ENCODE measurements around the gene LRRIQ1. TPM values are rescaled to one million over a fixed set of nuclear protein-coding genes. Genes with fewer than 3 reads are reported as not detected.

Gene LRRIQ1
- total RNA-seq, 2 experiments from 2014 or later, result not detected

DNA sequence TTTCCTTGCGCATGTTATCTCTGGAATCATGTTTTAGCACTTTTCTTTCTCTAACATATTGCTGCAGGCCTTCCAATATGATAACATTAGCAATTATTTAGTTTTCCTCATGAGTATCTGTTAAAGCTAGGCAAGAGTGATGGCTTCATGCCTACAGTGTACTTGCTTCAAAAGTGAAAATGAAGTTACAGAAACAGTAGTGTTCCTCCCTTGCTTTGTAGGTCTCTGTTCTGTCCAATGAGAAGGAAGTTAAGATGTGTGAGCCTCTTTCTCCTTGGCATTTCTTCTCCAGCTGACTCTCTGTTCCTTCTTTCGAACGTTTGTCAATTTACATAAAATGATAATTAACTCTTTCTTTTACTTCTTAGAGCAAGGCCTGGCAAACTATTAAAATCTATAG, 22.2 kb downstream of the LRRIQ1 start:
- POLR2A ChIA-PET, result no interaction called here
- CTCF ChIA-PET, result no interaction called here

DNA sequence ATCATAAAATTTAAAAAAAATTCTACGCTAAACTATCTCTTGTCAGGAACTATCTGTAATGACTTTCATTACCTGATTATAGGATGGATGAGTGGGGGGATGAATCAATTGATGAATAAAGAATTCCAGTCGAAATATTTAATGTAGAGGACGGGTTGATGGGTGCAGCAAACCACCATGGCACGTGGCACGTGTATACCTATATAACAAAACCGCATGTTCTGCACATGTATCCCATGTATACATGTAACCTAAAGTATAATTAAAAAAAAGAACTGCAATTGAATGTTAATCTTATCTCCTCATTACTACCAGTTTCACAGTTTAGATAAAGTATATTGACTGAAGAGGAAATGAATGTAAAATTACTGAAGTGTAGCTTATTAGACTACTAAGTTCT, 23.4 kb downstream of the LRRIQ1 start:
- ChIA-PET POLR2A (no interaction called here), CTCF (no interaction called here)

- CTCF ChIA-PET, result no interaction called here
- POLR2A ChIA-PET, result no interaction called here
Observed at GRCh38 chr12:85060916-85061315, 24.8 kb downstream of the LRRIQ1 start.

DNA sequence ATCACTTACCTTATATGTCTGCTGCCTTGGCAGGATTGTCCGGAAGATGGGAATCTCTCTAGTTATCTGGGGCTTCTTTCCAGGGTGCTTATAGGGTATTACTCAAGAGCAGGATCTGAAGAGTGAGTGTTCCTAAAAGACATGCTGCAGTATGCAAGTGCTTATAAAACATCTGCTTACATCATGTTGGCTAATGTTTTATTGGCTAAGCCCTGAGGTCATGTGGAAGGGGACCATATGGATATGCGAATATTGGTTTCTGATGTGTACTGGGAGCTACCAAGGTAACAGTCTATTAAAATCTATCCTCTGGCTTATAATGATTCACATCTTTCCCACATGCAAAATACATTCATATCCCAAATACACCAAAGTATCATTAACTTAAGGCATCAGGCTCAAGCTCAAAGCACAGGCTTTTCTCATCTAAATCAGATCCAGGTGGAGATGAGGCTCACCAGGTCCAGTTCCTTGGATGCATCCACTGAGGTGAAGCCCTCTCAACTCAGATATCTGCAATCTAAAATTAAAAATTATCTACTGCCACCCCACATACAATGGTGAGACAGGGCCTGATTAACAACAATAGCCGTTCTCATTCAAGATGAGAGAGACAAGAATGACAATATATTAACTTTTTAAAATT, 29.8 kb downstream of the LRRIQ1 start:
- ChIA-PET CTCF (no interaction called here), POLR2A (no interaction called here)

DNA sequence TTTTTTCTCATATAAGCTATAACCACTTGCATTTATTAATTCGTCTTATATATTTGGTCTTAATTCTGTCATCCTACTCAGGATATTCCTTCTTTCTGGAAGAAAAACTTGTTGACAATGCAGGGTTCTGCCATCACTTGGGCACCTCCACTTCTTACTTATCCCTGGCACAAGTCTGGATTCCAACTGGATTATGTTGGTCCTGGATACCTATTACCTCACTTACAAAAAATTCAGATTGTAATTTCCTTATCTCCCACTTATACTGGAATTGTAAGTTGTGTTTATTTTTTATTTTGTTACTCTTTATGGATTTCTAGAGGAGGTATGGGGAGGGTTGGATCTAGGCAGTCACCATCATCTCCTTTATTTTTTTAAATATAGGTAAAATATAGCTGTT, 36.7 kb downstream of the LRRIQ1 start:
- CTCF ChIA-PET, result no interaction called here
- POLR2A ChIA-PET, result no interaction called here

GRCh38 chr12:85076688-85077430, 40.7 kb downstream of the LRRIQ1 start:
- ChIA-PET CTCF (no interaction called here), POLR2A (no interaction called here)

- ChIA-PET POLR2A (no interaction called here), CTCF (no interaction called here)
Observed at GRCh38 chr12:85085066-85085465, 48.9 kb downstream of the LRRIQ1 start.

DNA sequence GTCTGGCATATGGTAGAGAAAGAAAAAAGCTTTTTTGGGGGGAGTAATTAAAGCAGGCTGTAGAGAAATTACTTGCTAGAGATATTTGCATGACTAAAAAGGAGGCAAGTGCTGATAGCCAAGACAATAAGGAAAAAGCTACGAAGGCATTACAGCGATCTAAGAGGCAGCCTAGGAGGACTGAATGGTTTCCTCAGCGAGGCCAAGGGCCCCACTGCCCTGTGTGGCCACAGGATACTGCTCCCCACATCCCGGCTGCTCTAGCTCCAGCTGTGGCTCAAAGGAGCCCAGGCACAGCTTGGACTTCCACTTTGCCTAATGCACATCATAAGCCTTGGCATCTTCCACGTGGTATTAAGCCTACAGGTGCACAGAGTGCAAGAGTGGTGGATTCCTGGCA, 53.6 kb downstream of the LRRIQ1 start:
- CTCF ChIA-PET, result no interaction called here
- POLR2A ChIA-PET, result no interaction called here

- POLR2A ChIA-PET, result no interaction called here
- CTCF ChIA-PET, result no interaction called here
Observed at GRCh38 chr12:85092814-85093370, 56.7 kb downstream of the LRRIQ1 start.

DNA sequence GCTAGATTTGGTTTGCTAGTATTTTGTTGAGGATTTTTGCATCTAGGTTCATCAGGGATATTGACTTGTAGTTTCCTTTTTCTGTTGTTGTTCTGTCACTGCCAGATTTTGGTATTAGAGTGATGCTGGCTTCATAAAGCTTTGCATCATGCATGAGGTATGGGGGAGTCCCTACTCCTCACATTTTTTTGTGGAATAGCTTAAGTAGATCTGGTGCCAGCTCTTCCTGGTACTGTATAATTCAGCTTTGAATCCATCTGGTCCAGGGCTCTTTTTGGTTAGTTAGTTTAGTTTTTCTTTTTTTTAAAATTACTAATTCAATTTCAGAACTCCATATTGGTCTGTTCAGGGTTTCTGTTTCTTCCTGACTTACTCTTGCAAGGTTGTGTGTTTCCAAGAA, 59.4 kb downstream of the LRRIQ1 start:
- ChIA-PET POLR2A (no interaction called here), CTCF (no interaction called here)

GRCh38 chr12:85130646-85131045, 94.5 kb downstream of the LRRIQ1 start:
- CTCF ChIA-PET, result no interaction called here
- POLR2A ChIA-PET, result no interaction called here

DNA sequence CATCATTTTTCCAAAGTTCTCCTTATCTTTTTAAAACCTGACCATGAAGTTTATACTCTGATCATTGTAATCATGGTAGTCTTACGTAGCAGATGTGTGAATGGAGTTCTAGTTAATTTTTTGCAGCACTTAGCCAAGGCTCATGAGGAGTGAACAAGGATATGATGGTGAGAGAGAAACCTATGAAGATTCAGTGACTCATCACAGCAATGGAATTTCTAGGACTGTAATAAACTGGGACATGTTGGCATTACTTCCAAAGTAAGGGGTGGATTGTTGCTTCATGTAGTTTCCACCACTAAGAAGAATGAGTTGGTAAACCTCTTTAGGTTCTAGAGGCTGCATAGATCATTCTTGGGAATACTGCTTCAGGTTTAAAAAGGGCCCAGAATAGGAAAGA, 102.7 kb downstream of the LRRIQ1 start:
- ChIA-PET CTCF (no interaction called here), POLR2A (no interaction called here)

DNA sequence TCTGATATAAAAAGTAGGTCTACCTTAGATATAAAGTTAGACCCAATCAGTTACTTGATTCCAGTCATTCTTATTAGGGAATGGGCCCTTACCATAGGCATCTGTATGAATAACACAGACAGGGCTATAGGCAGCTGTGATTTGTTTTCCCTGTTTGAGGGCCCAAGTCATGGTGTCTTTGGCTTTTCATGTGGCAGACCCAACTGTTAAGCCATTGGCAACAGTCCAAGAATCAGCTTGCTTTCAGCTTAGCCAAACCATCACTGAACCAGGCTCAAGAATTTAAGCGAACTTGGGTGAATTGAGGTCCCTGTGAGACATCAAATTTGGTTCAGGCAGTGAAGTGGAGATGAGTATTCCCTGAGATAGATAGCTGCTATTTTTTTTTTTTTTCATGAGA, 111.2 kb downstream of the LRRIQ1 start:
- POLR2A ChIA-PET, result no interaction called here
- CTCF ChIA-PET, result interaction anchor here (0.6 kb wide), 1 partner anchor 69 kb away, joined by 3 read pairs; no protein-coding TSS in a partner anchor

DNA sequence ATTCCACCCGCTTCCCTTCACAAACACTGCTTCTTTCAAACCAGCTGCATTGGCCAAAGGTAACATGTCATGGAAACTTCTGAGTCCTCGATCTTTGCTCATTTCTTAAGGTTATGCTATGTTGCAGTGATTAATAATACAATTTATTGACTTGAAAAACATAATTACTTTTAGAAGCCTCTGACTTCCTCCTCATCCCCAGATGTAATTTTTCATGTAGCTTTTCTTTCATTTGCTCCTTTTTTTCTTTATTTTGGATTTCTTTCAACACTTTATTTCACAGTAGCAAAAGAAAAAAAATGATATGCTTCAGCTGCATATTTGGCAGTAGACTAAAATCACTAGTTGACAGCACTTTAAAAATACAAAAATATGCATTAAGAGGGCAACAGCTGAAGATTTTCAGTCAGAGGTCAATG, 116.2 kb downstream of the LRRIQ1 start:
- POLR2A ChIA-PET, result no interaction called here
- CTCF ChIA-PET, result no interaction called here

- ChIA-PET CTCF (no interaction called here), POLR2A (no interaction called here)
Observed at GRCh38 chr12:85155791-85156190, 119.6 kb downstream of the LRRIQ1 start.

GRCh38 chr12:85156569-85156968, 120.4 kb downstream of the LRRIQ1 start:
- POLR2A ChIA-PET, result no interaction called here
- CTCF ChIA-PET, result no interaction called here

GRCh38 chr12:85157035-85157603, 121.0 kb downstream of the LRRIQ1 start:
- ChIA-PET CTCF (no interaction called here), POLR2A (no interaction called here)

GRCh38 chr12:85163752-85164321, 127.7 kb downstream of the LRRIQ1 start:
- ChIA-PET CTCF (no interaction called here), POLR2A (no interaction called here)

- ChIA-PET POLR2A (no interaction called here), CTCF (no interaction called here)
Observed at GRCh38 chr12:85179680-85180270, 143.6 kb downstream of the LRRIQ1 start.

DNA sequence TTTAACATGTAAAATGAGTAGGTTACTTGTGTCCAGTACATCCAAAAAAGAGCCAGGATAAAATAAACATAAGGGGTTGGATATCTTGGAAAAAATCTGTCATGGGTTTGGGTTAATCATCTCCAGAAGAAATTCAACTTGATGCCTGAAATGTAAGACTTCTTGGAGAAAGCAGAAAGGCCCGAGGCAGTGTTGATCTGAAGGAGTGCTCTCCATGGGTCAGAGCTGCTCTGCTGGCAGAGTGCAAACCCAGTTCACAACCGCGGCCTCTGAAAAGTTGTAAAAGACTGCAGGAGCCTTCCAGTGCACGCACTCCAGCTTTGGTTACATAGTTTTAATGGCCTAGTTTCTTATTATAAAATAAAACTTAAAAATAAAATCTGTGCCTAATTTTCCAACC, 146.5 kb downstream of the LRRIQ1 start:
- ChIA-PET CTCF (no interaction called here), POLR2A (no interaction called here)

- ChIA-PET CTCF (no interaction called here), POLR2A (no interaction called here)
Observed at GRCh38 chr12:85183855-85184254, 147.7 kb downstream of the LRRIQ1 start.

Data from activated CD8-positive, alpha-beta memory T cell treated with anti-CD3 and anti-CD28 coated beads for 36 hours (primary cell).